ENCODE data around the gene CCK.

DNA sequence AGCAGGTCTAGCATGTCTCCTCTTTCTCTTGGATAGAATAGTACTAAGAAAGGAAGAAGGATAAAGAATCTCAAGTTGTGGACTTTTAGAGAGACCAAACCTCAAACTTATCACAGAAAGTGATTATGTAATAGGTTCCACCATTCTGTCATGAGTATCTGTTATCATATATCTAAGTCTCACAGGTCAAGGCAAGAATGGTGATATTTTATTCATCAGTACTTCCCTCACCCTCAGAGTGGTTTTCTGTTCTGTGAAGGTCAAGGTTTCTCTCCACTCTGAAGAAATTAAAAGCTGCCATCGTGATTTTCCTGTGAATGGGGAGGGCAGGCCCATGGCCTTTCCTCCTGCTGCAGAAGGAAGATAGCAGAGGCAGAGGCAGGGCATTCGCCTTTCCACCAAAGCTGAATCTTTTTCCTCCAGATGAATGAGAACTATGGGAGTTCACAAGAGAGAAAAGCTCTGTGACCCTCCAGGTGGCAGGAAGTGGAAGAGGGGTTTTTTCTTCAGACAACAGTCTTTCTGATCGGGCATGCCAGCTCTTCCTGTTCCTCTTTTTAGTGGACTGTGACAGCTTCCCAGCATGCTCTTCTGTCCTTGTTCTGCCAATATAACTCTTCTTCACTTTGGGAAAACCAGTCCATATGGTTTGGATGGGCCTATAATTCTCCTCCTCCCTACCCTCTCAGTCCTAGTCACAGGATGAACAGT lies 37.1 kb upstream of the CCK start:
- TF ChIP-seq EZH2 (IDR thresholded peaks at IDR 0.05; ENCODE audit: insufficient read depth, poor library complexity, severe bottlenecking) (no peak), EZH2phosphoT487 (IDR thresholded peaks at IDR 0.05; ENCODE audit: insufficient read depth, low read depth) (no peak)

Data from GM23248 (cell line).